Astrocyte (in vitro differentiated cells and primary cell): ENCODE measurements around the gene UBE2E3.

ENCODE experiments used
- CTCF ChIP-seq: IDR thresholded peaks from 2 replicates; pipeline ENCODE4 v1.5.1; 2011; ENCODE audit warnings: low read depth, mild to moderate bottlenecking, inconsistent platforms, low read length, moderate library complexity; ENCODE audit not compliant: insufficient read depth
- EZH2 ChIP-seq: IDR thresholded peaks from 2 replicates; pipeline ENCODE4 v1.6.1; 2012; ENCODE audit warnings: mild to moderate bottlenecking, low read length, inconsistent platforms; ENCODE audit not compliant: insufficient read depth

DNA sequence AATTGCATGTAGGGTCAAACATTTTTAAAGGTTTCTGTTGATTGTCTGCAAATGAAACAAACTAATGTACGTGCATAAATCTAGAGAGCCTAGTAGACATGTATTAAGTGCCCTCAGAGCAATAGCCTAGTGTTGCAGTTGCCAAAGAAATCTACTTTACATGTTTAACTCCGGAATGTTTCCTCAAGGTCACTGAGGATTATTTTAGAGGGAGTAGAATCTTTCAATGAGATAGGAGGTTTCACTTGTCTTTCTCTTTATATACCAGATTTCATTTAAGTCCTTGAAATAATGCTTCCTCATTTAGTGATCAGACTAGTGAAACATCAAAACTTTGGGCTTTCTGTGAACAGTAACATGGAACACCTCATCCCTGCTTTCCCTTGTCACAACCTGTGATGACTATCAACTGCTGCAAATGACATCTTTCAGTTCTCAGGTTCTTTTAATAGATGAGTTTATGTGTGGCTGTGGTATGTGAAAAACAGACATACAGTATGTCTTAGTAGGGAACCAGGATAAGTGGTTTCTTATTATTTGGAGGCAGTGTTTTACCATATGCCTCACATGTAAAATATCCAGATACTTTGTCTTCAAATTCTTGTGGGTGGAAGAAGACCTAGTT lies 5.5 kb downstream of the UBE2E3 start:
- TF ChIP-seq CTCF (no peak), EZH2 (no peak)
